K562 treated with DMSO at 1 percent for 24 hours (cell line): ENCODE results near the gene FOXL2. TPM values are rescaled to one million over a fixed set of nuclear protein-coding genes. Genes with fewer than 3 reads are reported as not detected.

Source experiments
- total RNA-seq: library from RNA; unstranded; fragments of 300-600 nt; gene quantifications from 2 replicates; pipeline ENCODE4 v1.2.3, GENCODE V29; 2022; ENCODE audit warnings: low read depth; ENCODE audit not compliant: insufficient read depth

Gene FOXL2
- 34.3 and 35.5 TPM in 2 replicates for total RNA-seq

DNA sequence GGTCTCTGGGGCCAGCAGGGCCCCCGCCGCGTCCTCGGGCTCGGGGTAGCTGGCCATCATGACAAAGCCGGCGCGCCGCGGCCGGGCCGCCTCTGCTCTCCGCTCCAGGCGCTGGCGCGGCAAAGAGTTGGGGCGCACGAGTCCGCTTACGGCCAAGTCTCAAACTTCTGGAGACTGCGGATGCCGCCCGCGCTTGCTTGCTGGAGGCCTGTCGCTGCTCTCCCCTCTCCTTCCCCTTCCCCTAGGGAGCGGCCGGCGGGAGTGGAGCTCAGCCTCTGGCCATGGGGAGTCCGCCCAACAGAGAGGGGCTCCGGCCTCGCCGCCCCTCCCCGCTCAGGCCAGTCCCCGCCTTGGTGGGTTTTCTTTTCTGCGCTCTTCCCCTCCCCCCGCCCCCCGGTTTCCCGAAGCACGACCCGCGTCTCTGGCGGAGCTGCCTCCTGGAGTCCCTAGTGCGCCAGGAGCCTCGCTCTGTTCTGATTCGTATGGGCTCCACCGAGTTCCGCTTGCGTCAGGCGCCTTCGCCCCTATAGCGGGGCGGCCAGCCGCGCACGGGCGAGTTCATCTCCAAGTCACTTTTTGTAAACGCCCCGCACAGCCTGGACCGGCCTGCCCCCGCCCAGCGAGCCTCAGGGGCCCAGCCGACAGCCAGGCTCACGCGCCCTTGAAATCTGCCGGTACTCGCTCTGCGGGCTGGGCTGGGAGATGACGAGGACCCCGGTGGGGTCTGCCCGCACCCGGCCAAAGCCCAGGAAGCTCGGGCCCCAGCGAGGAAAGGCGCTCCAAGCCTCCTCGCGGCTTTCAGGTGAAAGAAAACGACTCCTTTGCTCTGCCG lies at the start of gene FOXL2, which contains the start of gene FOXL2NB:
Gene FOXL2 (minus strand): TSS at position 475 of the 832 bp plus-strand sequence. CDS start 415 bp downstream, at position 60.
Gene FOXL2NB (plus strand): TSS at position 555 of the 832 bp plus-strand sequence. CDS start 148 bp downstream, at position 703.

Other genes starting within 250 kb of the FOXL2 start
- 38.5 and 39.7 TPM in 2 replicates for gene PIK3CB, start 112.2 kb downstream of the FOXL2 start, total RNA-seq
- gene FOXL2NB, start 80 bp upstream of the FOXL2 start, total RNA-seq: 9.1 and 13.9 TPM in 2 replicates
- not detected in 2 replicates for gene PRR23A, start 59.1 kb upstream of the FOXL2 start, total RNA-seq
- not detected in 2 replicates for gene PRR23B, start 73.8 kb upstream of the FOXL2 start, total RNA-seq
- not detected in 2 replicates for gene PRR23C, start 97.8 kb upstream of the FOXL2 start, total RNA-seq